Measurements from ENCODE around the gene ZNF534. TPM values are rescaled to one million over a fixed set of nuclear protein-coding genes. Genes with fewer than 3 reads are reported as not detected.

ZNF534 gene
- total RNA-seq, 1 donor from 2014 or later, result not detected

DNA sequence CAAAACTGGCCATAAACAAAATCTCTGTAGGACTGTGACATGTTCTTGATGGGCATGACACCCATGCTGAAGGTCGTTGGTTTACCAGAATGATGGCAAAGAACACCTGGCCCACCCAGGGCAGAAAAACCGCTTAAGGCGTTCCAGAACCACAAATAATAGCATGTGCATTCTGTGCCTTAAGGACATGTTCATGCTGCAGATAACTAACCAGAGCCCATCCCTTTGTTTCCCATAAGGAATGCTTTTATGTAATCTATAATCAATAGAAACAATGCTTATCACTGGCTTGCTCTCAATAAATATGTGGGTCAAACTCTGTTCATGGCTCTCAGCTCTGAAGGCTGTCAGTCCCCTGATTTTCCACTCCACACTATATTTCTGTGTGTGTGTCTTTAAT lies 13.2 kb downstream of the ZNF534 start:
- Histone ChIP-seq H3K4me1 (ENCODE audit: insufficient read depth, low read length) (no peaks in the 10 kb centered on the region), H3K36me3 (ENCODE audit: insufficient read depth, low read length) (no peaks in the 10 kb centered on the region), H2AFZ (ENCODE audit: low read depth, low read length) (no peak overlapping the region), H3K27me3 (ENCODE audit: insufficient read depth, low read length) (no peaks in the 10 kb centered on the region), H3K79me2 (ENCODE audit: insufficient read depth, low read length) (no peaks in the 10 kb centered on the region), H4K20me1 (ENCODE audit: insufficient read depth, low read length) (no peaks in the 10 kb centered on the region), H3K9ac (ENCODE audit: low read length) (no peak overlapping the region), H3K4me3 (ENCODE audit: insufficient read depth, low read depth, low read length) (no peak overlapping the region), H3K27ac (ENCODE audit: low read depth, low read length) (no peak overlapping the region), H3K4me2 (ENCODE audit: low read length) (no peak overlapping the region), H3K9me3 (ENCODE audit: insufficient read depth, low read depth, low read length) (peaks cover 5% of the 10 kb centered on the region)
- Mint-ChIP-seq H3K4me3 (ENCODE audit: unreplicated experiment) (no peak overlapping the region), H3K36me3 (ENCODE audit: low read depth, unreplicated experiment) (no peaks in the 10 kb centered on the region), H3K4me1 (ENCODE audit: low read depth, unreplicated experiment) (no peaks in the 10 kb centered on the region), H3K27me3 (ENCODE audit: low read depth, unreplicated experiment) (no peaks in the 10 kb centered on the region), H3K9me3 (ENCODE audit: unreplicated experiment) (peaks cover 21% of the 10 kb centered on the region), H3K27ac (ENCODE audit: unreplicated experiment) (no peak overlapping the region)
- FAIRE-seq (no peak), DNase-seq (ENCODE audit: low read depth) (no peak)
- no peak for TF ChIP-seq EZH2 (IDR thresholded peaks at IDR 0.05; ENCODE audit: insufficient read depth, low read length)
- TF ChIP-seq, protein P1, sequence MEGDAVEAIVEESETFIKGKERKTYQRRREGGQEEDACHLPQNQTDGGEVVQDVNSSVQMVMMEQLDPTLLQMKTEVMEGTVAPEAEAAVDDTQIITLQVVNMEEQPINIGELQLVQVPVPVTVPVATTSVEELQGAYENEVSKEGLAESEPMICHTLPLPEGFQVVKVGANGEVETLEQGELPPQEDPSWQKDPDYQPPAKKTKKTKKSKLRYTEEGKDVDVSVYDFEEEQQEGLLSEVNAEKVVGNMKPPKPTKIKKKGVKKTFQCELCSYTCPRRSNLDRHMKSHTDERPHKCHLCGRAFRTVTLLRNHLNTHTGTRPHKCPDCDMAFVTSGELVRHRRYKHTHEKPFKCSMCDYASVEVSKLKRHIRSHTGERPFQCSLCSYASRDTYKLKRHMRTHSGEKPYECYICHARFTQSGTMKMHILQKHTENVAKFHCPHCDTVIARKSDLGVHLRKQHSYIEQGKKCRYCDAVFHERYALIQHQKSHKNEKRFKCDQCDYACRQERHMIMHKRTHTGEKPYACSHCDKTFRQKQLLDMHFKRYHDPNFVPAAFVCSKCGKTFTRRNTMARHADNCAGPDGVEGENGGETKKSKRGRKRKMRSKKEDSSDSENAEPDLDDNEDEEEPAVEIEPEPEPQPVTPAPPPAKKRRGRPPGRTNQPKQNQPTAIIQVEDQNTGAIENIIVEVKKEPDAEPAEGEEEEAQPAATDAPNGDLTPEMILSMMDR (IDR thresholded peaks at IDR 0.05; ENCODE audit: insufficient read depth, low read depth, low read length), result no peak

DNA sequence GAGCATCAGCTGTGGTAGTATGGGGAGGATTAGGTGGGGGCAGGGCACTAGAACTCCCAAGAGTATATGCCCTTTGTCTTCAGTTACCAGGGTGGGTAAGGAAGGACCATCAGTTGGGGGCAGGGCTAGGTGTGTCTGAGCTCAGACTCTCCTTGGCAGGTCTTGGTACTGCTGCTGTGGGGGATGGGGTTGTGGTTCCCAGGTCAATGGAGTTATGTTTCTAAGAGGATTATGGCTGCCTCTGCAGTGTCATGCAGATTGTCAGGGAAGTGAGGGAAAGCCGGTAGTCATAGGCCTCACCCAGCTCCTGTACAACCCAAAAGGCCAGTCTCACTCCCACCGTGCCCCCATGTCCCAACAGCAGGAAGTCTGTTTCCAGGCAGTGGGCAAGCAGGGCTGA lies 15.6 kb downstream of the ZNF534 start:
- Mint-ChIP-seq H3K4me1 (ENCODE audit: low read depth, unreplicated experiment) (no peaks in the 10 kb centered on the region), H3K27me3 (ENCODE audit: low read depth, unreplicated experiment) (no peaks in the 10 kb centered on the region), H3K4me3 (ENCODE audit: unreplicated experiment) (no peak overlapping the region), H3K9me3 (ENCODE audit: unreplicated experiment) (peaks cover 13% of the 10 kb centered on the region), H3K36me3 (ENCODE audit: low read depth, unreplicated experiment) (no peaks in the 10 kb centered on the region), H3K27ac (ENCODE audit: unreplicated experiment) (no peak overlapping the region)
- Histone ChIP-seq H3K27me3 (ENCODE audit: insufficient read depth, low read length) (no peaks in the 10 kb centered on the region), H3K9ac (ENCODE audit: low read length) (no peak overlapping the region), H4K20me1 (ENCODE audit: insufficient read depth, low read length) (no peaks in the 10 kb centered on the region), H3K4me2 (ENCODE audit: low read length) (no peak overlapping the region), H3K79me2 (ENCODE audit: insufficient read depth, low read length) (no peaks in the 10 kb centered on the region), H3K4me3 (ENCODE audit: insufficient read depth, low read depth, low read length) (no peak overlapping the region), H3K4me1 (ENCODE audit: insufficient read depth, low read length) (no peaks in the 10 kb centered on the region), H2AFZ (ENCODE audit: low read depth, low read length) (no peak overlapping the region), H3K36me3 (ENCODE audit: insufficient read depth, low read length) (no peaks in the 10 kb centered on the region), H3K9me3 (ENCODE audit: insufficient read depth, low read depth, low read length) (peaks cover 5% of the 10 kb centered on the region), H3K27ac (ENCODE audit: low read depth, low read length) (no peak overlapping the region)
- no peak for TF ChIP-seq EZH2 (IDR thresholded peaks at IDR 0.05; ENCODE audit: insufficient read depth, low read length)
- TF ChIP-seq, protein P1 (IDR thresholded peaks at IDR 0.05; ENCODE audit: insufficient read depth, low read depth, low read length), result no peak
- DNase-seq (ENCODE audit: low read depth), result no peak
- no peak for FAIRE-seq

DNA sequence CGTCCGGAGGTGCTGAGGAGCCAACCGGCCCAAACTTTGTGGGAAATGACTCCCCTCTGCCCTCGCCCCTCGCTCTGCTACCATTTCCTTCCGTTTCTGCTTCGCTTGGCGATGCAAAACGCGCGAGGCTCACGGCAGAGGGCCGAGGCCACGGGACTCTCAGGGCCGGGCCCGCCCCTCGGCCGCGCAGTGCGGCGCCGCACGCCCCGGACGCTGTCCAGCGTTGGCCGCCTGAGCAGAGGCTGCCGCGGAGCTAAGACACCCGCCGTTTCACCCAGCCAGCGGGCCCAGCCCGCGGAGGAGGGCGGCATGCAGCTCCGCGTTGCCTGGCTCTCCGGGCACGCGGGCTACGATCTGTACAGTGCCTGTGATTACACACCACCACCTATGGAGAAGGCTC lies 22.3 kb downstream of the ZNF534 start:
- Histone ChIP-seq H3K79me2 (ENCODE audit: insufficient read depth, low read length) (peaks cover 4% of the 10 kb centered on the region), H2AFZ (ENCODE audit: low read depth, low read length) (peak overlapping the region; percentile 41), H3K9me3 (ENCODE audit: insufficient read depth, low read depth, low read length) (peaks cover 33% of the 10 kb centered on the region), H3K27ac (ENCODE audit: low read depth, low read length) (no peak overlapping the region), H3K4me1 (ENCODE audit: insufficient read depth, low read length) (peaks cover 3% of the 10 kb centered on the region), H3K36me3 (ENCODE audit: insufficient read depth, low read length) (no peaks in the 10 kb centered on the region), H4K20me1 (ENCODE audit: insufficient read depth, low read length) (no peaks in the 10 kb centered on the region), H3K4me3 (ENCODE audit: insufficient read depth, low read depth, low read length) (no peak overlapping the region), H3K27me3 (ENCODE audit: insufficient read depth, low read length) (no peaks in the 10 kb centered on the region), H3K9ac (ENCODE audit: low read length) (no peak overlapping the region), H3K4me2 (ENCODE audit: low read length) (no peak overlapping the region)
- FAIRE-seq, result no peak
- H3K9me3 Mint-ChIP-seq (ENCODE audit: unreplicated experiment), result peaks cover 17% of the 10 kb centered on the region
- TF ChIP-seq, protein P1 (IDR thresholded peaks at IDR 0.05; ENCODE audit: insufficient read depth, low read depth, low read length), result no peak
- no peak for TF ChIP-seq EZH2 (IDR thresholded peaks at IDR 0.05; ENCODE audit: insufficient read depth, low read length)
- H3K27ac Mint-ChIP-seq (ENCODE audit: unreplicated experiment), result no peak overlapping the region
- no peaks in the 10 kb centered on the region for H3K27me3 Mint-ChIP-seq (ENCODE audit: low read depth, unreplicated experiment)
- DNase-seq (ENCODE audit: low read depth), result no peak
- no peaks in the 10 kb centered on the region for H3K4me1 Mint-ChIP-seq (ENCODE audit: low read depth, unreplicated experiment)
- no peaks in the 10 kb centered on the region for H3K36me3 Mint-ChIP-seq (ENCODE audit: low read depth, unreplicated experiment)
- no peak overlapping the region for H3K4me3 Mint-ChIP-seq (ENCODE audit: unreplicated experiment)
